Femur (tissue), 1 donor: Measurements from ENCODE around the gene ZNF215.
A peak's percentile ranks its signal among the peaks of the same experiment; 100 is the strongest.
"Not testable (repeated sequence)": the region's sequence is repeated elsewhere in the genome, so short reads cannot be mapped to it uniquely, and the experiment has no call there.

ENCODE experiments used
- DNase-seq: peaks from one replicate; pipeline ENCODE4 v3.0.0-alpha.2; 2017

ZNF215 gene

DNA sequence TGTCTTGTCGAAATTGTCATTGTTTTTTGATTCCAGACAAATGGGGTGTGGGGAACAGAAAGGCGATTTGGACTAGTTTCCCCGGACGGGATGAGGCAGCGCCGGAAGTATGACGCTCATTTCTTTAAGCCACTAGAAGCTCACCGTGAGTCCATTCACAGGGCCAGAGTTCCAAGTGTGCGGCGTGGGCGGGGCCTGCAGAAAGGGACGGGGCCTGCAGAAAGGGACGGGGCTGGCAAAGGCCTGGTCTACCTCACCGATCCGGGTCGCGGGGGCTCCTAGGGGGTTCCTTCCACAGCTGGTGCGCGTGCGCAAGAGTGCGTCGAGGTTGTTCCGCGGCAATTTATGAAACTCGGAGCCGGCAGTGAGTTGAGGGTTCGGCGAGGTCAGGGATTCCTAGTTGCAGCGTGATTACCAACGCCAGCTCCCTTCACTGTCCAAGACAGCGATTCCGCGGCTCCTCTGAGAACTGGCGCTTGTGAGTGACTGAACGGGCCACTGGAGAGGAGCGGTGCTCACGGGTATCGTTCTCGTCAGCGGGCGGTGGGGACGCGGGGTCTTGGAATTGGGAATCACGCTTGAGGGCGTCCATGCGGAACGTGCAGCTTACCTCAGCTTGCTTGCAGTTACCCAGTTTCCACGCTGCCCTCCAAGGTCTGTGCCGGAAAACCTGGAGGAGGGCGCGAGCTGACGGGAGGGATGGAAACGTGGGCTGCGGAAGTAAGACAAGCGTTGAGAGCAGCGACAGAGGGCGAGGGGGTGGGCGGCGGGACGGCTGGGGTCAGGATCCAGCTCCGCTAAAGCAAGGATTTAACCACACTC is at the start of gene ZNF215:
TSS of gene ZNF215 (plus strand) at position 219 of the 822 bp plus-strand sequence. CDS start 5,847 bp downstream, outside the sequence.
- DNase-seq = peak; percentile 89

DNA sequence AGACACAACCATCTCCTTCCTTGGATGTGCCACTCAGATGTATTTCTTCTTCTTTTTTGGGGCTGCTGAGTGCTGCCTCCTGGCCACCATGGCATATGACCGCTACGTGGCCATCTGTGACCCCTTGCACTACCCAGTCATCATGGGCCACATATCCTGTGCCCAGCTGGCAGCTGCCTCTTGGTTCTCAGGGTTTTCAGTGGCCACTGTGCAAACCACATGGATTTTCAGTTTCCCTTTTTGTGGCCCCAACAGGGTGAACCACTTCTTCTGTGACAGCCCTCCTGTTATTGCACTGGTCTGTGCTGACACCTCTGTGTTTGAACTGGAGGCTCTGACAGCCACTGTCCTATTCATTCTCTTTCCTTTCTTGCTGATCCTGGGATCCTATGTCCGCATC is 49.3 kb upstream of the ZNF215 start:
- DNase-seq = no peak

DNA sequence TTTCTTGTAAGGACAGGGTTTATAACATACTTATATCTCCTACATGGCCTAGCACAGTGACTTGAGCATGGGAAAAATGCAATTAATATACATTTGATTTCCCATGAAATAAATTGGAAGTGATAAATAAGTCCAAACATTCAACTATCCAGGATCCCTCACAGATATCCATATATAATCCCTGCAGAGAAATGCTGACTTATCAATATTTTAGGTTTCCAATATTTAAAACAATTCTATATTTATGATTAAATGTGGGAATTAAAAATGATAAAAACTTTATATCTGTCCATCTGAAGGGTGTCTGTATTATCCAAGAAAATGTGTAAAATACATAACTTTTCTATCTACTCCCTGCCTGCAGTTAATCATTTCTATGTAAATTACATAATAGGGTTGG is 43.5 kb upstream of the ZNF215 start:
- DNase-seq = no peak

DNA sequence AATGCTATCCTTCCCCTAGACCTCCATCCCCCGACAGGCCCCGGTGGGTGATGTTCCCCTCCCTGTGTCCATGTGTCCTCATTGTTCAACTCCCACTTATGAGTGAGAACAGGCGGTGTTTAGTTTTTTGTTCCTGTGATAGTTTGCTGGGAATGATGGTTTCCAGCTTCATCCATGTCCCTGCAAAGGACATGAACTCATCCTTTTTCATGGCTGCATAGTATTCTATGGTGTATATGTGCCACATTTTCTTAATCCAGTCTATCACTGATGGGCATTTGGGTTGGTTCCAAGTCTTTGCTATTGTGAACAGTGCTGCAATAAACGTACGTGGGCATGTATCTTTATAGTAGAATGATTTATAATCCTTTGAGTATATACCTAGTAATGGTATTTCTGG is 38.5 kb upstream of the ZNF215 start:
- DNase-seq = not testable (repeated sequence)

DNA sequence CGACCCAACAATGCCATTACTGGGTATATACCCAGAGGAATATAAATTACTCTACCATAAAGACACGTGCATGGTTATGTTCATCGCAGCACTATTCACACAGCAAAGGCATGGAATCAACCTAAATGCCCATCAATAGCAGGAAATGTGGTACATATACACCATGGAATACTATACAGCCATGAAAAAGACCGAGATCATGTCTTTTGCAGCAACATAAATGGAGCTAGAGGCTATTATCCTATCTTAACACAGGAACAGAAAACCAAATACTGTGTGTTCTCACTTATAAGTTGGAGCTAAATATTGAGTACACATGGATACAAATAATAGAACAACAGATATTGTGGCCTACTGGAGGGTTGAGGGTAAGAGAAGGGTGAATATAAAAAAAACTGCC is 37.4 kb upstream of the ZNF215 start:
- no peak for DNase-seq

DNA sequence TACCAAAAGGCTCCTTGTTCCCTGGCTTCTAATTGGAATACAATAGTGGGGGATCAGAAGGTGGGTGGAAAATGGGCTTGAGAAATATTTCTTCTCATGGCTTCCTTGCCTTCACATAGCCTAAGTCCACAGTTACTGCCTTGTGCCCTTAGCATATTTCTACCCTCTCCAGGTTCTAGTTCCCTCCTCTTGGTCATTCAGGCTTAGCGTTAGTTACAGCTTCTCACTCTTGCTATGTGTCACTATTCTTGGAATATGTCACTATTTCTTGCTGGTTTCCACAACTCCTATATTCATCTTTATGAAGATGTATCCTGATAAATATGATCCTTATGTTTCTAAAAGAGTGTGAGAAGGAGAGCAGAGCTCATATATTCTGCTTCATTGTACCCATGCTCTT is 36.4 kb upstream of the ZNF215 start:
- DNase-seq = no peak

DNA sequence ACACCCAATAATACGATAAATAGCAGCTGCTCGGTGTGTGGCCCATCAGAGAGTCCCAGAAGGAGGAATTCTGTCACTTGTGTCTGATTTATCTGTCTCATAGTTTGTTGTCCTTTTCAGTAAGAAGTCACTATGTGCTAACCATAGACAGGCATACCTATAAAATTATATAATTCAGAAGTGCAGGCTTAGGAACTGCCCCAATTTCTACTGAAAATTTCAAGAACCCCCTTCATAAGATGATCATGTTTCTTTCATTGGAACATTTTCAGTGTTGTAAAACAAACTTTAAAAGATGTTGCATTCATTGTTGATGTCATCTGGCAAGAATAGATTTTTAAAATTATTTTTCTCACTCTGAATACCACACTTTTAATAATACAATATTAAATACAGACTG is 33.8 kb upstream of the ZNF215 start, which contains the start of gene OR2D2:
TSS of gene OR2D2 (minus strand) at position 101 of the 400 bp plus-strand sequence. CDS start at position 101, 0 bp downstream.
- DNase-seq = no peak

DNA sequence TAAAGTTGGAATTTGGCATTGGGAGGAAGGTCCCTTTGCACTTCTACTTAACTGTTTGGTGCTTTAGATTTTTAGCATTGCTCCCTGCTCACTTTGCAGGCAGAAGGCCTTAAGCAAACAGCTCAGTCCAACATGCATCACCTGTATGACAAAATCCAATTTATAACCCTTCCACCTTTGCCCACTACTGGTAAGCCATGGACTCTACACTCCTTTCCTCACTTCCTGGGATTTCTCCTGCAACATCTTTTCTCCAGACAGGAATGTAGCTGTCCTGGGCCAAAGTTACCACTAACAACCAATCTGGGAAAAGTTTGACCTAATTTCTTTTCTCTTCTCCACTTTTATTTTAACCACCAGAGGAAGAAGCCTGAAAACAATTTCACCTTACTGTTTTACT is 32.1 kb upstream of the ZNF215 start:
- no peak for DNase-seq

DNA sequence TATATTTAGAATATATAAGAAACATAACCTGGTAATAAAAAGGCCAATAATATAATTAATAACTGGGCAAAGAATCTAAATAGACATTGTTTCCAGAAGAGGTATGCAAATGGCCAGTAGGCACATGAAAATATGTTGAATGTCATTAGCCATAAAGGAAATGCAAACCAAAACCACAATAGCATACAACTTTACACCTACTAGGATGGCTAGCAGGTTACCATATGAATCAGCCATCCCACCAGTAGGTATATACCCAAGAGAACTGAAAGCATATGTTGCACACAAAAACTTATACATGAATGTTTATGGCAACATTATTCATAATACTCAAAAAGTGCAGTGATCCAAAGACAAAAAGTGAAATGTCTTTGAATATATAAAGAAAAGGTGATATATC is 31.2 kb upstream of the ZNF215 start:
- no peak for DNase-seq

DNA sequence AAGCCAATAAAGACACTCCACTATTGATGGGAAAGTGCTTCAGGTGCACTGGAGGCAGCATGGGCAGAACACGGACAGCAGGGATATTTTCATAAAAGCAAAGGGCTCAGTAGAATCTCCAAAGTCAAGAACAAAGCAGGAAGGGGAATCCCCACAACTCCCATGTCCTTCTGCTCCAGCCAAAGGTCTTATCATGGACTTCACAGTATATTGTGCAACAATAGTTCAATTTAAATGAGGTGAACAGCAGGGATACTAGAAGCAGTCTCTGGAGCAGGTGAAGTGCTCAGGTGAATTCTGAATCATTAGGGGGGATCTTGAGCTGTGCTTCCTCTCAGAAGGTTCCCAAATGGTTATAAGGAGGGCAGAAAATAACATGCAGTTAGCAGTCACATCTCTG is 27.3 kb upstream of the ZNF215 start:
- no peak for DNase-seq

DNA sequence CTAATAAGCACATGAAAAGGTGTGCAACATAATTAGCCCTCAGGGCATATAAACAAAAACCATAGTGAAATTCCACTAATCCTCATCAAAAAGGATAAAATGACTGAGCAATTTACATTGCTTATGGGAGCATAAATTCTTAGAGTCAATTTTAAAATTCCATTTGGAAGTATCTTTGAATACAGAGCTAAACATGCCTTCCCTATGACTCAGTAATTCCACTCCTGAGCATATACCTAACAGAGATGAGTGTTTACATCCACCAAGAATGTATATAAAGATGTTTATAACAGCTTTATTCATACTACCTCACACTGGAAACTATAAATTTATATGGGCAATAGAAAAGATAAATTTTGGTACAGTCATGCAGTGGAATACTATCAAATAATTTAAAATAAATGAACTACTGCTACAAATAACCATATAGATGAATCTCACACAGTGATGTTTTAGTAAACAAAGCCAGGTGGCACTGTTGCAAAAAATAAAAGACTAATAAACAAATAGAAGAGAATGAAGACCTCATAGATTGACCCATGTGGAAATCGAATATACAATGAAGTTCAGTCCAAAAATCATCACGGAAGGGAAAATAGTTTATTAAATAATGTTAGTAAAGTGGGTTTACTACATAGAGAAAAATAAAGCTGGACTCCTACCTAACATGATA is 25.8 kb upstream of the ZNF215 start:
- DNase-seq = no peak

DNA sequence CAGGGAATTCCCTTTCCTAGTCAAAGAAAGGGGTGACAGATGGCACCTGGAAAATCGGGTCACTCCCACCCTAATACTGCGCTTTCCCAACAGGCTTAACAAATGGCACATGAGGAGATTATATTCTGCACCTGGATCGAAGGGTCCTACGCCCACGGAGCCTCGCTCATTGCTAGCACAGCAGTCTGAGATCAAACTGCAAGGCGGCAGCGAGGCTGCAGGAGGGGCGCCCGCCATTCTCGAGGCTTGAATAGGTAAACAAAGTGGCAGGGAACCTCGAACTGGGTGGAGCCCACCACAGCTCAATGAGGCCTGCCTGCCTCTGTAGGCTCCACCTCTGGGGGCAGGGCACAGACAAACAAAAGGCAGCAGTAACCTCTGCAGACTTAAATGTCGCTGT is 21.4 kb upstream of the ZNF215 start:
- not testable (repeated sequence) for DNase-seq

DNA sequence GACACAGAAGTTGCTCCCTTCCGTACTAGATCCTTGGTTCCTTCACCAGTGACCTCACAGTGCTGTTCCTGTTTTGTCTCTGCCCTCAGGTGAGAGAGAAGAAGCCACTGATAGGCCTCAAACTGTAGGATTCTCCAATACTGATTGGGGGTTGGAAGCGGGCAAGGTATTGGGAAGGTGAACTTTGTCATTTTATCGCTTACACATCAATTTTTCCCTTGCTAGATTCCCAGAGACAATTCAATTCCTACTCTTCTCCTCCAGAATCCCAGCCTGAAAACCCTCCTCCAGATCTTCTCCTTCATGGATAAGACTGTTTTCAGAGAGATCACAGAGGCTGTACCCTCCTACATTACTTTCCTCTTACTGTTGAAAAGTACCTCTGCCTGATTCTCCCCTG is 14.8 kb upstream of the ZNF215 start:
- no peak for DNase-seq

DNA sequence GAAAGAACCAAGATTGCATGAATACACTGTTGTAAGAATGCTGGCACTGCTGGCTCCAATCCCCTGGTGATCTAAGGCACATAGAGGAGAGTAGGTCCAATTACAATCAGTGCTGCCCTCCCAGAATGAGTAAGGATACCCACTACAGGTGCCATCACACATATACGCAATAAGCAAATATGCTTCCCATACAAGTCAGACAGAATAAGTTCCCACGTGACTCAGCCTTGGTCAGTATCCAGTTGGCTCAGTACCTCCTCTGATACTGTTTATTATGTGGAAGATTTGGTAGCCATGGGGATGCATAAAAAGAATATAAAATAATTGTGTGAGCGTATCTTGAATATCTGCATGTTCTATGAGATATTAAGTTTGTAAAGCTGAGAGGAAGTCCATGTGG is 14.3 kb upstream of the ZNF215 start:
- no peak for DNase-seq

DNA sequence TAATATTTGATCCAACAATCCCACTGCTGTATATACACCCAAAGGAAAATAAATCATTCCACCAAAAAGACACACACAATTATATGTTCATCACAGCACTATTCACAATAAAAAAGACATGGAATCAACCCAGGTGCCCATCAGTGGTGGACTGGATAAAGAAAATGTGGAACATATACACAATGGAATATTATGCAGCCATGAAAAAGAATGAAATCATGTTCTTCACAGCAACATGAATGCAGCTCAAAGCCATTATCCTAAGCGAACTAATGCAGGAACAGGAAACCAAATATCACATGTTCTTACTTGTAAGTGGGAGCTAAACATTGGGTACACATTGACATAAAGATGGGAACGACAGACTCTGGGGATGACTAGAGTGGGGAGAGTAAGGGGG is 6.5 kb upstream of the ZNF215 start:
- no peak for DNase-seq

DNA sequence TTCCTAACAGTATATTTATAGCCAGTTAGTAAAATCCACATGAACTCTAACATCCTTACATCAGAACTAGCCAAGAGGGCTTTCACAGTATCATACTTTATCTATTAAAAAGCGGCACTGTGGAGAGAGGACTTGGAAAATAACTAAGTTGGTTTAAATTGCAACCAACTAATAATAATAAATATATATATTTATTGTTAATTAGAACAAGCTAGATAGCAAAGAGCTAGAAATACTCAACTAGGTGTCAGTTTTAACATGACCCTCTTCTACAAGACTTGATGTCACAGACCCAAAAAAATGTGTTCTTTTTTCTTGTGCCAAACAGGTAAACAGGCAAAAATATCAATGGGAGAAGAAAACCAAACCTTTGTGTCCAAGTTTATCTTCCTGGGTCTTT is 5.5 kb upstream of the ZNF215 start, which contains the start of gene OR2D3:
TSS of gene OR2D3 (plus strand) at position 301 of the 400 bp plus-strand sequence. CDS start at position 301, 0 bp downstream.
- DNase-seq = no peak

DNA sequence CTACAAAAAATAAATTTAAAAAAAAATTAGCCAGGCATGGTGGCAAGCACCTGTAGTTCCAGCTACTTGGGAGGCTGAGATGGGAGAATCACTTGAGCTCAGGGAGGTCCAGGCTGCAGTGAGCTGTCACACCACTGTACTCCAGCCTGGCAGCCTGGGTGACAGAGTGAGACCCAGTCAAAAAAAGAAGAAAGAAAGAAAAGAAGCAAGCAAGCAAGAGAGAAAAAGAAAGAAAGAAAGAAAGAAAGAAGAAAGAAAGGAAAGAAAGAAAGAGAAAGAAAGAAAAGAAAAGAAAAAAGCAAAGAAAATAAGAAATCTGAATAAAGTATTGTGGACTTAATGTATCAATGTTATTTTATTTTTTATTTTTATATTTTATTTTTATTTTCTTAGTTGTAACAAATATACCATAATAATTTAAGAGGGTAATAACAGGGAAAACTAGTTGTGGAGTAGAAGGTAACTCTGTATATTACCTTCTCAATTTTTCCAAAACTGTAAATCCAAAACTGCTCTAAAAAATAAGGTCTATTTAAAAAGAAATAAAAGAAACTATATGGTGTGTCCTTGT is 1.1 kb upstream of the ZNF215 start:
- no peak for DNase-seq

DNA sequence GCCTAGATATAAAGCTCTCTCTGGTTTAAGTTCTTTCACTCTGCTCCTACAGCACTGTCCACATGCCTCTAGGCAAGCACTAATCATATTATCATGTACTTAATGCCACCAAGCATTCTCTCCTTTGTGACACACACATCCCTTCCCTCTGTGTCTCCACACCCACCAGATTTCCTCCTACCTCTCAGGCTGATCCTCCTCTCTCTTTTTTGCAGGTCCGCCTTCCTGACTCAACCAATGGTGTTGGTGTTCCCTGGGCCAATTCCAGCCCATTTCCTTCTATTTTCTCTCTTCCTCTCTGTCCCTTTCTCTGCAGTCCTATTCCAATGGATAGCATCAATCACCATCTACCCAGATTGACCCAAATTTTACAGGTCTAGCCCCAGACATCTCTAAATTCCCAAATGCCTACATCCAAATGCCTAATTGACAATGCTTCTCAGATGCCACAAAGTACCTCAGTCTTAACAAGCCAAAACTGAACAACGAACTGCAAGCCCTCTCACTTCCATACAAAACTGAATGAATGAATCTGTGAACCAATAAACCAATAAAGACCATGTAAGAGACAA is 504 bp upstream of the ZNF215 start:
- peak; percentile 19 for DNase-seq

DNA sequence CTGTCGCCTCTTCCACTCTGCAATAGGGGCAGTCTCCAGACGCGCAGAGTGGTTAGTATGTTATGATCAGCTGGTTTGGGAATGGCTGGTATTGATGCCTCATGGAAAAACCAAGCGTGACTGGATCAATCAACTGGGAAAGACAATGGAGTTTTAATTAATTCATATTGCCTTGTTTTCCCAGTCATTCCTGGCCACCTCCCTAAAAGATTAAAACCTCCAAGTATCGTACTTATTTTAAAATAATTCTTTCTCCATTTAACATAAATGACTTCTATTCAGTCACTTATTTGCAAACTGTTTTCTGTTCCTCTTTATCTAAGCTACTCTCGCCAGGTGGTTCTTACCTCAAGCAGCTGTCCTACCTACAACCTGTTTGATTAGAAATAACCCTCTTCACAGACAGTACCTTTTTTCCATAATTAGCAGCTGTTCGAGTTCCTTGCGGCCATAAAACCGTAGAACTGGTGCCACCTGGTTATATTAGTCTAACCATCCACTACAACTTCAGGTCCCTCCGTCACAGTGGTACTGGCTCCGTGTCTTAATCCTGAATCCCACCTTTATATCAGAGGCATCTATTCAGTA is 898 bp downstream of the ZNF215 start:
- DNase-seq = no peak

DNA sequence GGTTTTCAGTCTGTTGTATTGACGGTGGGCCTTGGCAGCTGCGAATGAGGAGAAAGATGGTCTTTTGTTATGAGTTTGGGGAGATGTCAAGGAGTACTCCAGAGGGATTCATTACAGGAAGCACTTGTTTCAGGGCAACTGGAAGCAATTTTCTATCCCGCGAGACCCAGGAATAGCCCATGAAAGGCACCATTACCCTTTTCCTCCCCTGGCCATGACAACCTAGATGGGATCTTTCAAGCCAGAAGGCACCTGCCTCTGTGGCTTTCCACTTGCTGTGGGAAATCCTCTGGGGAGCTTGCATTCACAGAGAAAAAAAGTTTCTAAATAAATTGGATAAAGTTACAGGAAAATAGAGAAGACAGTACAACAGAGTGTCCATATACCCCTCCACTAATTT is 2.7 kb downstream of the ZNF215 start:
- DNase-seq = no peak

DNA sequence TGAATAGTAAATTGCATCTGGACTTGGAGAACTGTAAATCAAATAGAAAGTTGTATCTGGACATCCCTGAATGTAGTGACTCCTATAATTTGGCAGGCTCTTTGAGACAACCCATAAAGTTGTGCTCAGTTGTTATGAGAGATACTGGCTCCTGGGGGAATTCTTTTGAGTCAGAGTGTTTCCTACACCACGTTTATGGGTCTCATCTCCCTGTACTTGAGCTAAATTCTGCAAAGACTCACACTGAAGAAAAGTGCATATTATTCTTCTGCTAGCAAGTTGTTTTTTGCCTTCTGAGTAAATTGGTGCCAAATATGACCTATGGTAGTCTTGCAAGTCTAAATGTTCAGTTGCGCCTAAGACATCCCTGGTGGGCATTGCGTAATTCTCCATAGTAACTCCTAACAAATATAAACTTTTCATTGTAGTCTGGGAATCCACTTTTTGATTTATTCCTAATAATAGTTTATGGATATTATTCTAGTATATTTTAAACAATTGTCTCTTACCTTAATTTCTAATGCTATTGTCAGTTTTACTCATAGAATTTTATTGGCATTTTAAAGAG is 5.0 kb downstream of the ZNF215 start:
- DNase-seq = no peak

DNA sequence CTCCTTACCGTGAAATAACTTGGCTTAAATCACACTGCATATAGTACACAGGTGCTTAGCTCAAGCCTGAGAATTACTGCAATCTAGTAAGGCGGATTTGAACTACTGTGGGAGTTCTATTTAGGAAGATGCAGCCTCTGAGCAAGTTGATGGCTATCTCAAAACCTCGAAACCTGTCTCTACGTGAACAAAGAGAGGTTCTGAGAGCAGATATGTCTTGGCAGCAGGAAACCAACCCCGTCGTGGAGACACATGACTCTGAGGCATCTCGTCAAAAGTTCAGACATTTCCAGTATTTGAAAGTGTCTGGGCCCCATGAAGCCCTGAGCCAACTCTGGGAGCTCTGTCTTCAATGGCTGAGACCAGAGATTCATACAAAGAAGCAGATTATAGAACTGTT is 5.9 kb downstream of the ZNF215 start:
- no peak for DNase-seq

DNA sequence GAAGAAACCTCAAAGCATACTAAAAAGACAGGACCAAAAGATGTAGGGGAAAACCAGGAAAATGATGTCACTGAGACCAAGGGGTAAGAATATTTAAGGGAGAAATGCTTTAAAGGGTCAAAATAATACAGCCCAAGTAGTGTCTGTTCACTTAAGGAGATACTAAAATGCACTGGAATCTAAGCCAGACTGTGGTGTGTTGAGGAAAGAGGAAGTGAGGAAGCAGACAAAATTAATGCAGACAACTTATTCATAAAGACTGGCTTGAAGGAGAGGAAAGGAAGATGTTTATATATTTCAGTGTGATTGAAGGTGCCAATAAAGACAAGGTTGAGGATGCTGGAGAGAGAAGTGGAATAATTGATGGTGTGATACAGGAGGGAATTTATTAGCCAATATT is 15.7 kb downstream of the ZNF215 start:
- no peak for DNase-seq
